GM12873 (cell line): Measurements from ENCODE around the gene CYP2A13.

Experiments
- TF ChIP-seq, protein P1 (sequence below): IDR thresholded peaks from 2 replicates; pipeline ENCODE4 v1.5.1; 2012; ENCODE audit warnings: low read depth, mild to moderate bottlenecking, moderate library complexity, low read length, control low read depth; ENCODE audit not compliant: insufficient read depth; ENCODE audit errors: missing control alignments

Gene CYP2A13

DNA sequence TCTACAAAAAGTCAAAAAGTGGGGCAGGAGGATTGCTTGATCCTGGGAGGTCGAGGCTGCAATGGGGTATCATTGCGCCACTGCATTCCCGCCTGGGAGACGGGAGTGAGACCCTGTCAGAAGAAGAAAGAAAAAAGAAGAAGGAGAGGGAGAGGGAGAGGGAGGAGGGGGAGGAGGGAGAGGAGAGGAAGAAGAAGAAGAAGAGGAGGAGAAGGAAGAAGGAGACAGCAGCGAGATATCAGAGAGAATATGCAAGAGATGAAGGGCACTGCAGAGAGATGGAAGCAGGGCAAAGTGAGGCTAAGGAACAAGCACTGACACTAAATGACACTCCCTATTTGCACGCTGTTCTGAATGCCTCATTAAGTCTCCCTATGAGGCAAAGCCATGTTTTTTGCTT, 40.4 kb downstream of the CYP2A13 start:
- TF ChIP-seq, protein P1, sequence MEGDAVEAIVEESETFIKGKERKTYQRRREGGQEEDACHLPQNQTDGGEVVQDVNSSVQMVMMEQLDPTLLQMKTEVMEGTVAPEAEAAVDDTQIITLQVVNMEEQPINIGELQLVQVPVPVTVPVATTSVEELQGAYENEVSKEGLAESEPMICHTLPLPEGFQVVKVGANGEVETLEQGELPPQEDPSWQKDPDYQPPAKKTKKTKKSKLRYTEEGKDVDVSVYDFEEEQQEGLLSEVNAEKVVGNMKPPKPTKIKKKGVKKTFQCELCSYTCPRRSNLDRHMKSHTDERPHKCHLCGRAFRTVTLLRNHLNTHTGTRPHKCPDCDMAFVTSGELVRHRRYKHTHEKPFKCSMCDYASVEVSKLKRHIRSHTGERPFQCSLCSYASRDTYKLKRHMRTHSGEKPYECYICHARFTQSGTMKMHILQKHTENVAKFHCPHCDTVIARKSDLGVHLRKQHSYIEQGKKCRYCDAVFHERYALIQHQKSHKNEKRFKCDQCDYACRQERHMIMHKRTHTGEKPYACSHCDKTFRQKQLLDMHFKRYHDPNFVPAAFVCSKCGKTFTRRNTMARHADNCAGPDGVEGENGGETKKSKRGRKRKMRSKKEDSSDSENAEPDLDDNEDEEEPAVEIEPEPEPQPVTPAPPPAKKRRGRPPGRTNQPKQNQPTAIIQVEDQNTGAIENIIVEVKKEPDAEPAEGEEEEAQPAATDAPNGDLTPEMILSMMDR: no peak

DNA sequence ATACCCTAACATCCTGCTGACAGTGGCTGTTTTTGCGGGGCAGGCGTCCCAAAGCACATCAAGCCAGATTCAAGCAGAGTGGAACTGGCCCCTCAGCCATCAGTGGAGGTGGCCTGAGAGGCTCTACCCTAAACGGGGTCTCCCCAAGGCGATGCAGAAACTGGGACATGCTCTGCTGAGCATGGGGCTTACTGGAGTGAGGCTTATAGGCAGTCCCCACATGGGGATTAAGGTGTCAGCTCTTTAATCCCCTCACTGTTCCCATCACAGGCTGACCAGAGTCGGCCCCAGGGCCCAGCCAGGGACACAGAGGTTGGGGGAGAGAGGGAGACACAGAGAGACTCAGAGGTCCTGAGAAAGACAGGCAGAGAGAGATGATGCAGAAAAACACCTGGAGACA, 42.9 kb downstream of the CYP2A13 start:
- TF ChIP-seq, protein P1: no peak

DNA sequence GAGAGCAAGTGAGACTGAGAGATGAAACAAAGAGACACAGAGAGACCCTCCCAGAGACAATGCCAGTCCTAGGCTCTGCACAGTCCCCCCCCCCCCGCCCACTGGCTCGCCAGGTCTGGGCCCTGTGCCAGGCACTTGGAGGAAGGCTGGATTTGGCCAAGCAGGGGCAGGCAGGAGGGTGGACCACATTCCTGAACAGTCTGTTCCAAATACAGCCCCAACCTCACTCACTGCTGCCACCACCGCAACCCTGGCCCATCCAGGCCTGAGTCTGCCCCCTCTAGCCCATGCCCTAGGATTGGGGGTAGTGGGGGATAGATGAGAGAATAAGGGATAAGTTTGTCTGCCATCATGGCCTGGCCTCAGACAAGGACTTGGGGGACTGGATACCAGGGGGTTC, 45.0 kb downstream of the CYP2A13 start:
- TF ChIP-seq, protein P1: no peak

DNA sequence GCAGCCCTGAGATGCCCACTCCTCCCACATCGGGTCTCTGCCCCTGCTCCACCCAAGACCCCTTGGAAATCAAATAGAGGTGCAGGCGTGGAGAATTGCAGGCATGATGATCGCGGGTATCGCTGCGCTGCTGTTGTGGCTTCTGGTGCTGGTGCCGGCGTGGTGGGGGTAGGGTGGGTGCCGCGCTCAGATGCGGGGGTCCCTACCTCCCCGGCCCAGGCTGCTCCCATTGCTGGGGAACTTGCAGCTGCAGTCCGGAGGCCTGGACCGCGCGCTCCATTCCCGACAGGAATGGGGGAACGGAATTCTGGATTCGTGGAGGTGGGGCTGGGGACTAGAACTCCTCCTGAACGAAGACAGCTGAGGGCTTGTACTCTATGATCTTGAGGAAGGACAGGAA, 46.4 kb downstream of the CYP2A13 start:
- TF ChIP-seq, protein P1: no peak

DNA sequence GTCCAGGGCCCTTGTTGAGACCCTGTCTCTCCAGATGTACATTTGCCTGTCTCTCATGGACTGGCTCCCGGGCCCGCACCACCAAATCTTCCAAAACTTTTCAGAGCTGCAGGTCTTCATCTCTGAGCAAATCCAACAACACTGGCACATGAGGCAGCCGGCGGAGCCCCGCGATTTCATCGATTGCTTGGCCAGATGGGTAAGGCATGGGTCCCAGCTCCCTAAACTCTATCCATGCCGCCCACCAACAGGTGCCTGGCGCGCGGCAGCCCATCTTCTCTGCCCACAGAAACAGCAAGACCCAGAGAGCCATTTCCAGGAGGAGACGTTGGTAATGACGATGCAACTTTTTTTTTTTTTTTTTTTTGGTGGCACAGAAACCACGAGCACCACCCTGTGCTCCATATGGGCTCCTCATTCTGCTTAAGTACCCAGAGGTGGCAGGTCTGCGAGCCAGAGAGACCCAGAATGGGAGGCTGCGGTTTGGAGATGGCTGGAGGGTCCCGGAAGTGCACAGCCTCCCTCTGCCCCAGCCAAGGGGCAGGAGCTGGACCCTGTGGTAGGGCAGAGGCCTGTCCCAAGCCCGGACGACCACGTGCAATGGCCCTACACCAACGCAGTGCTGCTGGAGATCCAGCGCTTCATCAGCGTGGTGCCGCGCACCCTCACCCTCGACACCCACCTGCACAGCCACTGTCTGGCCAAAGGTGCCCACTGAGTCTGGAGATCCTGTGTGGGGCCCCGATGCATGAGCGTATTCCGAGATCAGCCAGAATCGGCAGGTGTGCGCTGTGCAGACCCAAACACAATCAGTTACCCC, 48.6 kb downstream of the CYP2A13 start:
- TF ChIP-seq, protein P1: no peak

DNA sequence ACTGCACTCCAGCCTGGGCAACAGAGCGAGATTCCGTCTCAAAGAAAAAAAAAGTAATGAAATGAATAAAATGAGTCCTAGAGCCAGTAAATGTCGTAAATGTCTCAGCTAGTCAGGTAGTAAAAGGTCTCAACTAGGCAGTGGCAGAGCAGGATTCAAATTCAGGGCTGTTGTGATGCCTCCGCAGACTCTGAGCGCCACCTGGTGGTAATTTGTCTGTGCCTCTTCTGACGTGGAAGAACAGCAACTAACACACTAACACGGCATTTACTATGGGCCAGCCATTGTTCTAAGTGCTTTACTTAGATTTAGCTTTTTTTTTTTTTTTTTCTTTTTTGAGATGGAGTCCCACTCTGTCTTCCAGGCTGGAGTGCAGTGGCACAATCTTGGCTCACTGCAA, 56.2 kb downstream of the CYP2A13 start:
- TF ChIP-seq, protein P1: peak; percentile 84
